ENCODE results near the gene CLDN14.

CLDN14 gene

GRCh38 chr21:36463991-36464390 is 15.9 kb downstream of the CLDN14 start:
- no peak for TF ChIP-seq CTCF (IDR thresholded peaks at IDR 0.05; ENCODE audit: borderline replicate concordance, insufficient read depth, low read depth, low read length)
- H3K4me3 ChIP-seq (ENCODE audit: low read depth, low read length) = no peak overlapping the region

- H3K4me3 ChIP-seq (ENCODE audit: low read depth, low read length) = no peak overlapping the region
- no peak for TF ChIP-seq CTCF (IDR thresholded peaks at IDR 0.05; ENCODE audit: borderline replicate concordance, insufficient read depth, low read depth, low read length)
Observed at GRCh38 chr21:36463204-36463603, 16.7 kb downstream of the CLDN14 start.

GRCh38 chr21:36461918-36462486 is 17.9 kb downstream of the CLDN14 start:
- TF ChIP-seq CTCF (IDR thresholded peaks at IDR 0.05; ENCODE audit: borderline replicate concordance, insufficient read depth, low read depth, low read length) = no peak
- H3K4me3 ChIP-seq (ENCODE audit: low read depth, low read length) = no peak overlapping the region

GRCh38 chr21:36461277-36461917 is 18.5 kb downstream of the CLDN14 start:
- TF ChIP-seq CTCF (IDR thresholded peaks at IDR 0.05; ENCODE audit: borderline replicate concordance, insufficient read depth, low read depth, low read length) = no peak
- H3K4me3 ChIP-seq (ENCODE audit: low read depth, low read length) = no peak overlapping the region

- no peak overlapping the region for H3K4me3 ChIP-seq (ENCODE audit: low read depth, low read length)
- no peak for TF ChIP-seq CTCF (IDR thresholded peaks at IDR 0.05; ENCODE audit: borderline replicate concordance, insufficient read depth, low read depth, low read length)
Observed at GRCh38 chr21:36460866-36461265, 19.1 kb downstream of the CLDN14 start.

GRCh38 chr21:36459098-36459497 is 20.8 kb downstream of the CLDN14 start:
- no peak overlapping the region for H3K4me3 ChIP-seq (ENCODE audit: low read depth, low read length)
- no peak for TF ChIP-seq CTCF (IDR thresholded peaks at IDR 0.05; ENCODE audit: borderline replicate concordance, insufficient read depth, low read depth, low read length)

GRCh38 chr21:36456729-36457414 is 23.1 kb downstream of the CLDN14 start:
- no peak for TF ChIP-seq CTCF (IDR thresholded peaks at IDR 0.05; ENCODE audit: borderline replicate concordance, insufficient read depth, low read depth, low read length)
- H3K4me3 ChIP-seq (ENCODE audit: low read depth, low read length) = no peak overlapping the region
